ENCODE data around the gene CSNK1D.
A peak's percentile ranks its signal among the peaks of the same experiment; 100 is the strongest.
"Not testable (repeated sequence)": the region's sequence is repeated elsewhere in the genome, so short reads cannot be mapped to it uniquely, and the experiment has no call there.

The CSNK1D gene

GRCh38 chr17:82274134-82275020, 877 bp upstream of the CSNK1D start:
- DNase-seq (ENCODE audit: low read depth, low spot score) = no peak

GRCh38 chr17:82272495-82273326, 789 bp downstream of the CSNK1D start:
- DNase-seq (ENCODE audit: low read depth, low spot score) = no peak

- DNase-seq (ENCODE audit: low read depth, low spot score) = no peak
Measured at GRCh38 chr17:82271401-82271800, 2.1 kb downstream of the CSNK1D start.

- DNase-seq (ENCODE audit: low read depth, low spot score) = no peak
Measured at GRCh38 chr17:82270651-82271050, 2.8 kb downstream of the CSNK1D start.

- no peak for DNase-seq (ENCODE audit: low read depth, low spot score)
Measured at GRCh38 chr17:82269882-82270500, 3.5 kb downstream of the CSNK1D start.

GRCh38 chr17:82269138-82269881, 4.2 kb downstream of the CSNK1D start:
- no peak for DNase-seq (ENCODE audit: low read depth, low spot score)

- no peak for DNase-seq (ENCODE audit: low read depth, low spot score)
Measured at GRCh38 chr17:82267575-82268379, 5.7 kb downstream of the CSNK1D start.

GRCh38 chr17:82266142-82266541, 7.4 kb downstream of the CSNK1D start:
- no peak for DNase-seq (ENCODE audit: low read depth, low spot score)

- no peak for DNase-seq (ENCODE audit: low read depth, low spot score)
Measured at GRCh38 chr17:82263641-82264040, 9.9 kb downstream of the CSNK1D start.

GRCh38 chr17:82262344-82262743, 11.2 kb downstream of the CSNK1D start:
- DNase-seq (ENCODE audit: low read depth, low spot score) = no peak

GRCh38 chr17:82259972-82260961, 13.2 kb downstream of the CSNK1D start:
- not testable (repeated sequence) for DNase-seq (ENCODE audit: low read depth, low spot score)

GRCh38 chr17:82258555-82258954, 14.9 kb downstream of the CSNK1D start:
- no peak for DNase-seq (ENCODE audit: low read depth, low spot score)

GRCh38 chr17:82257473-82257872, 16.0 kb downstream of the CSNK1D start:
- DNase-seq (ENCODE audit: low read depth, low spot score) = peak; percentile 71

GRCh38 chr17:82256242-82256885, 17.1 kb downstream of the CSNK1D start:
- no peak for DNase-seq (ENCODE audit: low read depth, low spot score)

GRCh38 chr17:82255402-82255972, 18.0 kb downstream of the CSNK1D start:
- DNase-seq (ENCODE audit: low read depth, low spot score) = no peak

GRCh38 chr17:82254746-82255145, 18.8 kb downstream of the CSNK1D start:
- DNase-seq (ENCODE audit: low read depth, low spot score) = not testable (repeated sequence)

- DNase-seq (ENCODE audit: low read depth, low spot score) = not testable (repeated sequence)
Measured at GRCh38 chr17:82254096-82254495, 19.4 kb downstream of the CSNK1D start.

GRCh38 chr17:82253179-82253544, 20.3 kb downstream of the CSNK1D start:
- DNase-seq (ENCODE audit: low read depth, low spot score) = no peak
